GM21447 (cell line): ENCODE measurements around the gene LMOD3.

Experiments
- ATAC-seq: cut with Tn5 transposase; IDR thresholded peaks from one replicate; pipeline ENCODE4 v1.9.1; 2021; ENCODE audit not compliant: unreplicated experiment

LMOD3 gene

DNA sequence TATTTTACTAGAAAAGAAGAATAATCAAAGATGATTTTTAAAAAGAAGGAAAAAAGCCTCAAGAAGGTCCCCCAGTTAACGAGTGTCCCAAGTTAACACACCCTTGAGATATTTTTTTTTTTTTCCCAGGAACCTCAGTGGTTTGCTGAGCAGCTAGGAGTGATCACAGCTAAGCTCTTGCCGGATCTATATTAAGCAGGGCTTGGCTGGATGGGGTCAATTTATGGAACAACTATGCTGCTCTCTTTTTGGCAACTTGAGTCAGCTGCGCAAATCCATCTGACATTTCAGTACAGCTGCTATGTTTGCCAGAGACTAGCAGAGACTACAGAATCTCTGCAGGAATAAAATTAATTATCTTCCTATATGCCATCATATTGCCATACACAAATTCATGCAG, at the start of gene LMOD3:
Gene LMOD3 (minus strand): TSS at position 193 of the 400 bp plus-strand sequence. CDS start 209 bp downstream, outside the sequence.
- no peak for ATAC-seq

DNA sequence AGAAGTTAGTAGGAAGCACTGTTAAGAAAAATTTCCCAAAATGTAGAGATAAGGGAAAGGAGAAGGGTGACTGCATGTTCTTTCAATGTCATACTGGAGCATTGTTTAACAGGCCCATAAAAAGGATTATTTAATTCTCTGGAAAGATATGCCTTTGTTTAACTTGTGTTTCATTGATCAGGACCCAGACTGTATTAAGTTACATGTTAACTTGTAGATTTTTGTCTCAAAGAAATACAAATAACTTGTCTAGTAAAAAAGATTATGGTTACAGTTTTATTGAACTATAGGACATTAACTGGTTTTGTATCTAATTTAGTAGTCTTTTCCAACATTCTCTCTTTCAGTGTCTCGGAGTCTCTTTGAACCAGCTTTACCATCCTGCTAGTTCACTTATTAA, 49.7 kb upstream of the LMOD3 start:
- ATAC-seq, result no peak

DNA sequence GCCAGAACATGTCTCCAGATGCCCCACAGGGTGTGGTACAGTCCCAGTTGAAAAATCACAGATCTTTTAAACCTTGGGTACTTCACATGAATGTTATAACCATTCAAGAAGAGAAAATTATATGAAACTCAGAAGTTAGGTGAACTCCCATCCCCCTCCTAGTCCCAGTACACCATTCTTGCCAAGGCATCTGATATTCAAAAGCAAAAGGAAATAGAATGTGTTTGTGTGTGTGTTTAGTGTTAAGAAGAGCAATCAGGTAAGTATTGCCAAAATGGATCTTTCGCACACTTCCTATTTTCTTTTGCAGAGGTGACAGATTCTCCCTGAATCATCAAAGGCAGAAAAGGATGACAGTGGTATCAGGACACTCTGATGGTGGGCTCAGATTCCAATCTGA, 44.1 kb upstream of the LMOD3 start:
- ATAC-seq, result no peak

DNA sequence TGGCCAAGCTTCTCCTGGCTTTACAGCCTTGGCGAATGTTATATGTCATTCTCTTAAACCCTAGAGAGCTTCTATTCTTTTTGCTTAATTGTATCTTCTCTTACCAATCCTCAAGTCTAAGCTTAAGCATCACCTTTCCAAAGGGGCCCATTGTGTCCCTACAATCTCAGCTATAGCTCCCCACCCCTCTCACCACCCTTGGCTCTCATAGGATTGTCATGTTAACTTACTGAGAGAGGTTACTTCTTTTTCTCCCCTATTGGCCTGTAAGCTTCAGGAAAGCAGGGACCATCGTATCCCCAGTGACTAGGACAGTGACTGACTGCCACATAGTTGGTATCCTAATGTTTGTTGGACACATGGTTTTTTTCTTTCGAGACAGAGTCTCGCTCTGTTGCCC, 43.3 kb upstream of the LMOD3 start:
- no peak for ATAC-seq

DNA sequence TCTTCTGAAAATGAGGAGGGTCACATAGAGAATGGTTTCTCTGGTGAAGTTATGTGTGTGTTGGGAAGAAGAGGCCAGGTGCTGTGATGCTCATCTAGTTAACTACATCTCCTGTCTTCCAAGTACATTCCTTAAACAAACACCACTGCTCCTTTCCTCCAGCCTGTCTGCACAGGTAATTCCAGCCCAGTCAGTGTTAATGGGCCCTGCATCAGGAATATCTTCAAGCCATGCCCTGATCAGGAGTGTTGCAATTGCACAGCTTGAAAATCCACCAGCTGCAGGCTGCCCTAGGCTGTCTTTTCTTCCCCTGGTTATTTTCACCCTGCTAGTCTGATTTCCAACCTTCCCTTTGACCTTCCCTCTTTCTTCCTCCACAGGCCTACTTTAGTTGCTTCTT, 41.9 kb upstream of the LMOD3 start:
- no peak for ATAC-seq

DNA sequence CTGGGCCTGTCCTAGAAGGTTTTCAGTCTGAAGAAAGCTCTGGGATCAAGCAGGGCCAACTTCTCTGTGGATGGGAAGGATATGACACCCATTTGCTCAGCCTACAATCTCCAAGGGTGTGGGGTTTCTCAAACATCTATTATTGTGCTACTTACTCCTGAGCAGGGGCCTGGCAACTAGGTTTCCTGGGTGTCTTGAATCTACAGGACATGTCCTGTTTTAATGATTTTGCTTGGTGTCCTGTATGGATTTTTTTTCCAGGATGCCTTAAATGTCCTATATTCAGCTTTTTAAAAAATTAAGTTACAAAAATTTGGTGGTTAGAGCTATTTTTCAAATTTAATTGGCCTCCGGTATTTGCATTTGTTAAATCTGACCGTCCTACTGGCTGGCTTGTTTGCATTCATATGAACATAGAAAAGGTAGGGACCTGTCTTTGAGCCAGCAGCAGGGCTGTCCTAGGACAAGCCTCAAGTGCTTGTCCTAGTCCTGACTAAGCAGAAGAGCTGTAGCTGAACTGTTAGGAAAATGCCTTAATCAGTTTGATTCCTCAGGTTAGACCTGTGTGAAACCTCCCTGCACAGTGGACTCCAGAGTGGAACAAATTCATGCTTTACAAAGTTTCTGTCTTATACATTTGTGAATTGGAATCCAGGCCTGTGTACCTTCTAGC, 40.0 kb upstream of the LMOD3 start:
- no peak for ATAC-seq

DNA sequence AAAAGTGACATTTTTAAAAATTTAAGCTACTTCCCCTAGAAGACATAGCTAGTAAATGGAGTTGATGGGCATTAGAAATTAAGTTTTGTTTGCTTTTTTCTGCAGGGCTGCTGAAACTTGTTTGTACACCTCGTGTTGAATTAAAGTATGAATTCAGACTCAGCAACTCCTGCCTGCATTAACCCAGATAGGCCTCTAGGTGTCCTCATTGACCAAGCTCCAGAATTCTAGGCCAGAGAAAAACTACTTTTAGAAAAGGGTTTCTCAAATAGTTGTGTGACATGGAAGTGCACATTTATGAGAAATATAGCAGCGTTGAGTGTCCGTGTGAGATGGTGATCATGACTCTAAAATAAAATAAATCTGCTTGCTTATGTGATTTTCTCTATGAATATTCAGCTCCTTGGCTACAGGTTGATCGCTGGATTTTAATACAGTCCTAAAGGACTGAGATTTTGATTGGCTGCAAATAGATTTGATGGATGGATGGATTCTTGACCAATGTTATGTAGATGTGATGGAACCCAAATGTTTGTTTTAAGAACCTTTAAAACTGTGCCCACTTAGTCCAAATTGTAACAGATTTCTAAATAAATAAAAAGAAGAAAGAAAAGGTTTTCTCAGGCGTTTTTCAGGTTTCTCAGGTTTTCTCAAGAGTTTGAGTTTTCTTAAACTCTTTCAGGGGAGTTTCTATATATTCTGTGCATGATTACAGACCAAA, 39.4 kb upstream of the LMOD3 start:
- ATAC-seq, result no peak

DNA sequence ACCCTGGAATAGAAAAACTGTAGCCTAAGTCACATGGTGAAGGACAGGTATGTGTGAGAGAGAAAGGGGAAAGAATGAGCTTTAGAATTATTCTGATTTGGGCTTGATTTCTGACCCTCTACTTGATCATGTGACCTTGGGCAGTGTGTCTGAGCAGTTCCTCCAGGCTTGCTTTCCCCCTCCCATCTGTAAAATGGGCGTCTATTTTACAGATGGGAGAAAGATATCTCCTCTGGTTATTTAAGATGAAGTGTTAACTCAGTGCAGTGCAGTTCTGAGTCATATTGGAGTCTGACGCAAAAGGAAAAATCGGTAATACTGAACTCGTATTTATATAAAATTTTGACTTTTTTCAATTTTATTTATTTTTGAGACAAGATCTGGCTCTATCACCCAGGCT, 38.1 kb upstream of the LMOD3 start:
- ATAC-seq, result no peak

DNA sequence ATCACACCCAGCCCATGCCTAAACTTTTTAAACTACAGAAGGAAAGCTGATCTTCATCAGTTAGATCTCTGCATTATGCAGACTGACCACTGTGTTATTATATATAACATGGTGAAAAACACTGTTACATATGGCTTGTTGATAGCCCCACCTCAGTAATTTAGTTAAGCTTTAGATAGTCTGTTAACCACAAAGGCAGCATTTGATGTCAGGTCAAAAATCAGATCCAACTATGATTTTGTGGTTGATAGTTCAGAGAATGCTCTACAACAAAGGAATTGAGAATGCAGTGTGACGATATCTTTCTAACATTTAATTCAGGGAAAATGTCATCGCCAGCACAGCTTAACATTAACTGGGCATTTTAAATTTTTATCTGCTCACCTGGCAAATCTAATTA, 37.7 kb upstream of the LMOD3 start:
- no peak for ATAC-seq

DNA sequence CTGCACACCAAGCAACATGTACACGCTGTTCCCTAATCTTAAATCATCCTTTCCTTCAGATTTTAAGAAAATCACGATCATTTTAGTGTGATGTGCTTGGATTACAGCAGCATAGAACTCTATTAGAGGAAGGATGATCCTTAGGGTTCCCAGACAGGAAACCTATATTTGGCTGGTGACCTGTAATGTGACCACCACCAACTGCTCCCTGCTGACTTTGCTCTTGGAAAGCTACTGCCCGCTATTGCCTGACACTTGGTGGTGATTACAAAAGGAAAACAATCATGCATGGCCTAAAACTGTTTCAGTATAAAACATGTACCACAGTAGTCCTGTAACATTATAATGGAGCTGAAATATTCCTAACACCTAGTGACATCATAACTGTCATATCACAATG, 27.2 kb upstream of the LMOD3 start:
- no peak for ATAC-seq

DNA sequence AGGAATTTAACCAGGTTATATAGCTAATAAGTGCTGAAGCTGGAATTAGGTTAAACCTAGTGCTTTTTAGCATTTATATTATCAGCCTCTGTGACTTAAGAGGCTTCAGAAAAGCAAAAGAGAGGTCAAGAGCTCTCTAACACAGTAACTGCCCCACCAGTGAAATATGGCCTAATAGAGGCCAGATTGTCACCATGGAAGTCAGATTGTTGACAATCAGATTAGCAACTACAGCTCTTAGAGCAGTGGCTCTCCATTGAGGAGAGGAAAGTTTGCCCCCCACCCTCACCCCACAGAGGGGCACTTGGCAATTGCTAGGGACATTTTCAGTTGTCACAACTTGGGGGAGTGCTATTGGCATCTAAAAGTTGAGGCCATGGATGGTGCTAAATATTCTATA, 23.3 kb upstream of the LMOD3 start:
- ATAC-seq, result no peak

DNA sequence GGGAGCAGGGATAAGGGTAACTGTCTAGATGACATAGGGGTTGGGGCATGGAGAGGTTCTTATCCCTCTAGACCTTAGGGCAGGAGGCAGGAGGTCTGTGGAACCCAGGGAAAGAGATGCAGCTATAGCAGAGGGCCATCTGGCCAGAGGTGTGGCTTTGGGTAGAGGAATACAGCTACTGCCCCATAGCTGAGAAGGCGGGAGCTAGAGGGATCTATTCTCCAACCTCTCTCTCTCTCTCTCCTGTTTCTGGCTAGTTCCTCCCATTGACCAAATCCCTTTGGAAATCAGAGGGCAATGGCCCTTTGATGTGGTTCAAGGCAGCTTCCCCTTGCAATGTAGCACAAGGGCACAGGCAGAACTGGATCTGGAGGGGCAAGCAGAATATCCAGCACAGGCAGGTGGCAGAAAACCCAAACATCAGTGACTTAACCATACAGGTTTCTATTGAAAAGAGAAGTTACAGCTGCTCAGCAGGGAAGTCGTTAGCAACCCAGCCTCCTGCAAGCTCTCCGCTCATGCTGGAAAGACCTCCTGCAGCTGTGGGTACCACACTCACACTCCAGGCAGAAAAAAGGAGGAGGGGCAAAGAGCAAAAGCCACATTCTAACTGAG, 22.3 kb upstream of the LMOD3 start:
- ATAC-seq, result no peak

DNA sequence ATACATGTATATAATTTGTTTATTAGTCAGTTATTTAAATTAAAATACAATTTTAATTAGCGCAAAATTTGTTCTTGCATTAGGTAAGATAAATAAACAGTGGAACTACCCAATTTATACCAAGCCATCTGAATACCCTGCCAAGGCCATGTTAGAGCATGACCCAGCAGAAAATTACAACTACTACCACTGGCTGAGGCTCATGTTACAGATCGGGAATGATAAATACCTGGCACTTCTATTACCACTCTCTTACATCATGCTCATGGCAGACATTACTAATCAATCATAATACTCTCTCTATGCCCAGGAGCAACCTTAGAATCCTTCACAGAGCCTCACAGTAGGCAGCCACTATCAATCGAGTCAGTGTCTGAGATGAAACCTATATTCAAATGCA, 21.2 kb upstream of the LMOD3 start:
- no peak for ATAC-seq

DNA sequence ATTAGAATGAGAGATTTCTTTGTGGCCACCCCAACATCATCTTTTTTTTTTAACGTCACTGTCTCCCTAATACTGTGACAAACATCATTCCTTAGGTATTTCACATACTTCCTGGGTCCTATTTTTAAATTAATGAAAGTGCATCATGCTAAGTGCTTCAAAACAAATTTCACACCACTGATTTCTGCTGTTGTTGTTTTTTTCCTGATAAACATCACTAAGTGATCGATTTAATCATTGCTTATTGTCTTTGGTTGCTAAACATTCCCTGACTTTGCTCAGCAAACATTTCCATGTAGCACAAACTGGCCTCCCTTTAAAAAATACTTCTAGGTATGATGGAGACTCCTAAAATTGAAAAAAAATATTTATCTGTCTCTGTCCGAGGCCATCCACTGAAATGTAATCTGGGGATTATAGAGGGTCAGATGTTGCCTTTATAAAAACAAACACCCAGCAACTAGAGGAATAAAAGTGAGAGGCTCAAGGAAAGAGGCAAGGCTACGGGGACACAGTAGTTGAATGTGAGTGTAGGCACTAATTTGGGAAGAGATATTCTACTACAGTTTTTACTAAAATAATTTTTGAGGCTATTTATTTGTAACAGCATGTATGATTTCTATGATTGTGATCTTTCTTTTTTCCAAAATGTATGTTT, 20.5 kb upstream of the LMOD3 start:
- no peak for ATAC-seq

DNA sequence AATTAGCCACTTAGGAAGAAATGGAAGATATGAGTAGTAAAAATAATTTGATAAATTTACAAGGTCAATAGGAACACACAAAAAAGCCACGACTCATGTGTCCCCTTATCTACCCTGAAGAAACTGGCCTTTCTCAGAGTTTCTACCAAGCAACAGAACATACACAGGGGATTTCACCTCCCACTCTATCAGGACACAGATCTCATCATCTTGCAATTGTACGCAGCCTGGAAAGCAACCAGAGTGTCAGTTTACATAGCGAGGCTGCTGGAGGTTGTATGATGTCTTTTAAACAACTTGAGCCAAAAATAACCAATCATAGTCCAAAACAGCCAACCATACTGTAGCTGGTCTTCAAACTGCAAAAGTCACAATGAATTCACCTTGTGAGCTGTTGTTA, 19.7 kb upstream of the LMOD3 start:
- ATAC-seq, result no peak

DNA sequence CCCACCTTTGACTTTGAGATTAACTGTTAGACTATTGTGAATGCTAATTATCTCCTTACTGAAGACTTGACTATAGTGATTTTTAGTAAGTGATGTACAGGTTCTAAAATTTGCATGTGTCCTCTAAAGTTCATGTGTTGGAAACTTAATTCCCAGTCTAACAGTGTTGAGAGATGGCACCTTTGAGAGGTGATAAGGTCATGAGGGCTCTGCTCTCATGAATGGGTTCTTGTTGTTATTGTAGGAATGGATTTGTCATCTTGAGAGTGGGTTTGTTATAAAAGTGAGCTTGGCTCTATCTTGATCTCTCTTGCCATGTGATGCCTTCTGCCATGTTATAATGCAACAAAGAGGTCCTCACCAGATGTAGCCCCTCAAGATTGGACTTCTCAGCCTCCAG, 18.9 kb upstream of the LMOD3 start:
- ATAC-seq, result no peak

DNA sequence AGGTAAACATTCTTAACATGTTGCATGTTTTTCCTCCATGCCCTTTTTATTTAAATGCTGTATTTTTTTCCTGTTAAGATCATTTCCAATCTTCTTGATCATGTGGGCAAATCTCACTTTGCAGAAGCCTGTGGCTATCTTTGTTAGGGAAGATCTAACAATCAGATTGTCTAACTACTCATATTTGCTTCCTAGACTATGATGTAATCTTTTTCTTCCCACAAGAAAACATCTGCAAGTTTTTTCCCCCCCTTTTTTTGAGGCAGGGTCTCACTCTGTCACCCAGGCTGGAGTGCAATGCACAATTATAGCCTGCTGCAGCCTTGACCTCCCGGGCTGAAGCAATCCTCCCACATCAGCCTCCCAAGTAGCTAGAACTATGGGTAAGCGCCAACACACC, 15.0 kb upstream of the LMOD3 start:
- ATAC-seq, result no peak

DNA sequence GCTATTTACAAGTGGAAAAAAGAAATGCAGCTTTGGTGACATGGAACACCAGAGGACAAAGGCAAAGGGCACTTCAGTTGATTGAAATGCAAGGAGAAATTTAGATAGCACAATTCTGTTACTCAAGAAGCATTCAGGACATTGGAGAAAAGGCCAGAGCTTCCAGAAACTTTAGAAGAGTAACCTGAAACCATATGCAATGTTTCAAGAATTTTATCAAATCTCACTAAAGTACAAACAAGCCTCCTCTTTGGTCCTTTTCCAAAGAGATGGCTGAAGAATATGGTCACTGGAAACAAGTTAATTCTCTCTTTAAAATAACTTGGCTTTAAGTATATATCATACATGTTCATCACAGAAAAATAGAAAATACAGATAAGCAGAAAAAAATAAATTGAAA, 14.6 kb upstream of the LMOD3 start:
- no peak for ATAC-seq

DNA sequence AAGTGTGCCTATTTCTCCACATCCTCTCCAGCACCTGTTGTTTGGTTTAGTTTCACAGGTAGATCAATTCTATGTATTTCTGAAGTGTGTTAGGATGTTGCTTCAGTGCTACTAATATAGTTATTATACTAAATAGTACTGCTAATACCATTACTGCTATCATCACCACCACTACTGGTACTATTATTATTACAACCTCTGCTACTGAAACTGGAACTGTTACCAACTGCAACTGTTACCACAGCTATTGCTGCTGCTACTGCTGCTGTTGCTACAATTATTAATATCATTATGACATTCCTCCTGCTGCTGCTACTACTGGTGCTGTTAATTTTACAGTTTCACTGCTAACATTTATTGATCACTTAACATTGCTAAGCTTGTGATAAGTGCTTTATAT, 8.3 kb upstream of the LMOD3 start:
- ATAC-seq, result peak; percentile 92

DNA sequence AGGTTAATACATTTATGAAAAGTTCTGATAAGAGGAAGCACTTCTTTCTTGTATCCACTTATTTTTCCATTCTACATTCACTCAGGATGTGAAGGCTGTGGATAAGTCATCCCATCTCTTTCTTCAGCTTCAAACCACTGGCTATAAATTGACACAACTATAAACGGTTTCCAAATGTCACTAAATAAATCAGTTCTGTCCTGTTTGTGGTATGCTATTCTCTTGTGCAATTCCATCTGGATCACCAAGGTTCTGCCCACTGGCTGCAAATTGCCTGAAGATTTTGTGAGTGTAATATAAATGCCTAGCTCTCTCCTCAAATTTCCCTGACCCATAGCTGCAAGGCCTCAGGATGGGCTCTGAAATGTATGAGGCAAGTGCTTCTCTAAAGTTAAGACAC, 7.1 kb upstream of the LMOD3 start:
- ATAC-seq, result no peak

DNA sequence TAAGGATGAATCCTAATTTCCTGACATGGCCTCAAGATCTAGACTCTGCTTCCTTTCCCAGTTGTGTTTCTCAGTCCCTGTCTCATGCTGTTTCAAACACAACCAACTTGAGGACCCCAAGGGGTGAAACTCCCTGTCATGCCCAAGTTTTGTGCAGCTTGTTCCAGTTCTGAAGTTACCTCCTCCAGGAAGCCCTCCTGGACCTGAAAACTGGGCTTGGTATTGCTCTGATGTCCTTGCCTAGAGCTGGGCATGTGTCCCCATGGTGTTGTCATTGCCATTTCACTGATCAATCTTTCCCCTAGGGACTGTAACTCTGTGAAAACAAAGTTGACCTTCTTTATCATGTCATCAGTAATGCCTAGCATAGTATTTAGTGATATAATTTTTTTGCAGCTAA, 6.1 kb upstream of the LMOD3 start:
- no peak for ATAC-seq

DNA sequence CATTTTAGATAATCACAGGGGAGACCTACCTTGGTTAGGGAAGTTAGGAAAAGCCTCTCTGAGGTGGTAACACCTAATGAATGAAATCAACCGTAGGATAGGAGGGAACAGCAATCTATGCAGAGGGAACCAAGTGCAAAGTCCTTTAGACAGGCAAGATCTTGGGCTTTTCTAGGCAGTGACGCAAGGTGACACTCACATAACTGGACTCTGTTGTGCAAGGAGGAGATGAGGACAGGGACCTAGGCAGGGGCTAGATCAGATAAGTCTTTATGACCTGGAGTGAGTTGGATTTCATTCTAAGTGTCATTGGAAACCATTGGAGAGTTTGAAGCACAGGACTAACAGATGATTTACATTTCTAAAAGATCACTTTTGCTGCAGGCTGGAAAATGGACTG, 4.6 kb upstream of the LMOD3 start:
- ATAC-seq, result no peak
